HG03558 (cell line): ENCODE results near the gene KYAT1.

ENCODE experiments used
- ATAC-seq: cut with Tn5 transposase; IDR thresholded peaks from one replicate; pipeline ENCODE4 v1.9.1; 2021; ENCODE audit warnings: moderate number of reproducible peaks; ENCODE audit not compliant: unreplicated experiment; ENCODE audit errors: extremely low read depth

KYAT1 gene

GRCh38 chr9:128790536-128790935 lies 91.2 kb downstream of the KYAT1 start:
- no peak for ATAC-seq

GRCh38 chr9:128788445-128788844 lies 93.3 kb downstream of the KYAT1 start:
- ATAC-seq = no peak

GRCh38 chr9:128787659-128788058 lies 94.1 kb downstream of the KYAT1 start:
- ATAC-seq = no peak

- no peak for ATAC-seq
These were observed 94.8 kb downstream of the KYAT1 start, which contains the start of gene TBC1D13 for GRCh38 chr9:128786681-128787601. Gene TBC1D13 (plus strand): TSS chr9:128787253. CDS start chr9:128787354, 101 bp downstream.

- no peak for ATAC-seq
These were observed 96.3 kb downstream of the KYAT1 start for GRCh38 chr9:128785427-128785826.
